ENCODE data around the gene GRIN2A.

The GRIN2A gene

GRCh38 chr16:10205688-10206087 lies 23.5 kb upstream of the GRIN2A start:
- Histone ChIP-seq H3K4me1 (no peaks in the 10 kb centered on the region), H3K27me3 (ENCODE audit: low read depth) (no peaks in the 10 kb centered on the region), H3K36me3 (replicated peaks) (no peaks in the 10 kb centered on the region), H3K4me3 (no peak overlapping the region), H3K9me3 (no peaks in the 10 kb centered on the region)
- no peak for DNase-seq (ENCODE audit: low spot score in 2 of 2)
- in situ Hi-C loops (cut with MboI; ENCODE audit: low sequenced_read_pairs), result no loop called here

- in situ Hi-C loops (cut with MboI; ENCODE audit: low sequenced_read_pairs), result no loop called here
- Histone ChIP-seq H3K4me3 (no peak overlapping the region), H3K36me3 (replicated peaks) (no peaks in the 10 kb centered on the region), H3K9me3 (no peaks in the 10 kb centered on the region), H3K4me1 (no peaks in the 10 kb centered on the region), H3K27me3 (ENCODE audit: low read depth) (no peaks in the 10 kb centered on the region; the same call in 1 of the 2 replicates)
- DNase-seq (ENCODE audit: low spot score in 2 of 2), result peak in 1 of 2 experiments; percentile 20
These were observed 20.4 kb upstream of the GRIN2A start for GRCh38 chr16:10202649-10203048.

- H3K36me3 ChIP-seq (replicated peaks), result no peaks in the 10 kb centered on the region
- in situ Hi-C loops (cut with MboI; ENCODE audit: low sequenced_read_pairs), result no loop called here
- no peaks in the 10 kb centered on the region for H3K9me3 ChIP-seq
- no peak for DNase-seq (ENCODE audit: low spot score in 2 of 2)
- H3K27me3 ChIP-seq (ENCODE audit: low read depth), result no peaks in the 10 kb centered on the region; the same call in 1 of the 2 replicates
- H3K4me1 ChIP-seq, result no peaks in the 10 kb centered on the region
- no peak overlapping the region for H3K4me3 ChIP-seq
These were observed 18.7 kb upstream of the GRIN2A start for GRCh38 chr16:10200637-10201586.

DNA sequence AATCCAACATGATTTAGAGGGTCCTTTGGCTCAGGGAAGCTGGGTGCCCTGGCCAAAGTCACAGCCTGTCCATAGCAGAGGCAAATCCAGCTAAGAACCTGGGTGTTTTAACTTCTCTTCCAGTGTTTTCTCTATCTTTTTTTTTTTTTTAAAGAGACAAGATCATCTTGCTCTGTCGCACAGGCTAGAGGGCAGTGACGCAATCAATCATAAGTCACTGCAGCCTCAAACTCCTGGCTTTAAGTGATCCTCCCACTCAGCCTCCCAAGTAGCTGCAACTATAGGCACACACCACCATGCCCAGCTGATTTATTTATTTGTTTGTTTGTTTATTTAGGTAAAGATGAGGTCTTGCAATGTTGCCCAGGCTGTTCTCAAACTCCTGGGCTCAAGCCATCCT lies 14.8 kb upstream of the GRIN2A start:
- H3K27me3 ChIP-seq (ENCODE audit: low read depth), result no peaks in the 10 kb centered on the region; the same call in 1 of the 2 replicates
- no peaks in the 10 kb centered on the region for H3K4me1 ChIP-seq
- no peak for DNase-seq (ENCODE audit: low spot score in 2 of 2)
- no peak overlapping the region for H3K4me3 ChIP-seq
- in situ Hi-C loops (cut with MboI; ENCODE audit: low sequenced_read_pairs), result no loop called here
- no peaks in the 10 kb centered on the region for H3K9me3 ChIP-seq
- no peaks in the 10 kb centered on the region for H3K36me3 ChIP-seq (replicated peaks)

DNA sequence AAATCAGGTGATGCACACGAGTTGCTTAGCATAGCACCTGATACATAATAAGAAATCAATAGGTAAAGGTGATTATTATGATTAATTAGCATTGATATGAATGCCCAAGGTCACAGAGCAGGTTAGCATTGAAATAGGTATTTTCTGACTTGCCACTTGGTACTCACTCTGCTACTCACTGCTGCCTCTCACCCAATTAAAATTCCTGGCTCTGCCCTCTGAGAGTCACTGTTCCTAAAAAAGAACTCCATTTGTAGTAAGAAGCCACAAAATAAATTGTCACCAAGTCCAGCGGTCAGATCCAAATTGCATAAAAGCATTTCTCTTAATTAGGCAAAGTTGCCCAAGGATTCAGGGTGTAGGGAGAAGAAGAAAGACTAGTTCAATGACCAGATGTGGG lies 8.9 kb upstream of the GRIN2A start:
- H3K4me3 ChIP-seq, result no peak overlapping the region
- no peaks in the 10 kb centered on the region for H3K9me3 ChIP-seq
- no peaks in the 10 kb centered on the region for H3K36me3 ChIP-seq (replicated peaks)
- in situ Hi-C loops (cut with MboI; ENCODE audit: low sequenced_read_pairs), result no loop called here
- no peak for DNase-seq (ENCODE audit: low spot score in 2 of 2)
- no peaks in the 10 kb centered on the region for H3K27me3 ChIP-seq (ENCODE audit: low read depth)
- H3K4me1 ChIP-seq, result no peaks in the 10 kb centered on the region

GRCh38 chr16:10189861-10190390 lies 7.7 kb upstream of the GRIN2A start:
- no peaks in the 10 kb centered on the region for H3K4me1 ChIP-seq
- in situ Hi-C loops (cut with MboI; ENCODE audit: low sequenced_read_pairs), result loop anchor here (10.0 kb wide), 2 partner anchors 935 to 1045 kb away; no protein-coding TSS in a partner anchor
- no peak overlapping the region for H3K4me3 ChIP-seq
- H3K9me3 ChIP-seq, result no peaks in the 10 kb centered on the region
- H3K27me3 ChIP-seq (ENCODE audit: low read depth), result no peaks in the 10 kb centered on the region
- no peak for DNase-seq (ENCODE audit: low spot score in 2 of 2)
- H3K36me3 ChIP-seq (replicated peaks), result no peaks in the 10 kb centered on the region

DNA sequence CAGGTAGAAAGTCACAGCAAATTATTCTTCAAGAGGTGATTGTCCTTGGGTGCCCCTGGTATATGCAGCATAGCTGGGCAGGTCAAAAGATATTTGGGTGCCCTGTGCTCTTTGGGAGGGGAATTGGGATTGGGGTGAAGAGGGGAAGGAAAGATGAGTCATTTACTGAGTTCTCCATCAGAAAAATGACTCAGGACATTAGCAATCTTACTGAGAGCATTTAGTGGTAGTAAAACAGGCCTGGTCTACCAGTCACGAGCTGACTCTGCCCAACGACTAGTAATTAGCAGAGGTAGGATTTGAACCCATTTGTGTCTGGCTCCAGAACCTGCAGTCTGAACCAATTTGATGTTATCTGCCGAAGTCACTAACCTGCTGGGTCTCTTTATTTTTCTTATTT lies 6.0 kb upstream of the GRIN2A start:
- no peak overlapping the region for H3K4me3 ChIP-seq
- H3K4me1 ChIP-seq, result no peaks in the 10 kb centered on the region
- no peaks in the 10 kb centered on the region for H3K9me3 ChIP-seq
- H3K27me3 ChIP-seq (ENCODE audit: low read depth), result peaks cover 6% of the 10 kb centered on the region
- in situ Hi-C loops (cut with MboI; ENCODE audit: low sequenced_read_pairs), result loop anchor here (10.0 kb wide), 2 partner anchors 933 to 1043 kb away; no protein-coding TSS in a partner anchor
- DNase-seq (ENCODE audit: low spot score in 2 of 2), result no peak
- no peaks in the 10 kb centered on the region for H3K36me3 ChIP-seq (replicated peaks)

DNA sequence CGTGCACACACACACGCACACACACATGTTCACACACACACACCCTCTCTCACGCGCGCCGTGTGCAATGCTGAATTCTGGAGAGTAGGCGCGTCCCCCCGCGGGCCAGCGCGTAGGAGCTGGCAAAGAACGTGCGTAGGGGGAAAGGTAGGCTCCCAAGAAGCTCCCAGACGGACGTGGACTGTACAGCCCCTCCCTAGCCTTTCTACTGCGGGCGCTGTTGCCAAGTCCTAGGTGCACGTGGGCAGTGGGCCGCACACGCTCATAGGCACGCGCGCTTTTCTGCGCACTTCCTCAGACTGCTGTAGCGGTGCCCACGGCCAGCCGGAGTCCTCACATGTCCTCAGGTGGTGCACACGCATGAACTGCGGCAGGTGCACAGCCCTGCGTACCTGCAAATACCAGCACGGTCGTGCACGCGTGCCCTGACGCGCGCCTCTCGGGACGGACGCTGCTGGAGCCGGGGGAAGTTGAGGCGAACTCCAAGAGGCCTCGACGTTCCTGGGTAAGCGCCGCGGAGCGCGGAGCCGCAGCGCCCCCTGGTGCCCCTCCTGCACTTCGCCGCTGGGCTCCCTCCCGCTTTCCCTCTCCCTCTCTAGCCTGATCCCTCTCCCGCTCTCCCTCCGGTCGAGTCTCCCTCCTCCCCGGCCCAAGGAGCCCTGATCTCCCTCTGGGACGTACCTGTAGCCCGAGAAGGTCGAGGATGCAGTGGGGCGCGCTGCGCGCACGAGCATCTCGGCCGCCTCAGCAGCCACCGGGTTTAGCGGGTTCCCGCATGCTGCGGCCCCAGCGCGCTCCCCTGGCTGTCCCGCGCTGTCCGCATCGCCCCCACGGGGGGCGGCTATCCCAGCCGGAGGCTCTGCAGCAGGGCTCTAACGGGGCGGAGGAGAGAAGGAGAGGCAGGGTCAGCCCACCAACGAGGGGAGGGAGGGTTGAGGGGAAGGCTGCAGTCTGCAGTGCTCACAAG lies 749 bp downstream of the GRIN2A start:
- Histone ChIP-seq H3K36me3 (replicated peaks) (no peaks in the 10 kb centered on the region), H3K27me3 (ENCODE audit: low read depth) (peaks cover 15% of the 10 kb centered on the region), H3K4me1 (no peaks in the 10 kb centered on the region), H3K4me3 (no peak overlapping the region), H3K9me3 (no peaks in the 10 kb centered on the region)
- DNase-seq (ENCODE audit: low spot score in 2 of 2), result peak; percentile 44 to 67
- in situ Hi-C loops (cut with MboI; ENCODE audit: low sequenced_read_pairs), result loop anchor here (10.0 kb wide), 2 partner anchors 927 to 1037 kb away; no protein-coding TSS in a partner anchor

- in situ Hi-C loops (cut with MboI; ENCODE audit: low sequenced_read_pairs), result loop anchor here (10.0 kb wide), 2 partner anchors 926 to 1036 kb away; no protein-coding TSS in a partner anchor
- Histone ChIP-seq H3K36me3 (replicated peaks) (no peaks in the 10 kb centered on the region), H3K9me3 (no peaks in the 10 kb centered on the region), H3K27me3 (ENCODE audit: low read depth) (peaks cover 15% of the 10 kb centered on the region), H3K4me1 (no peaks in the 10 kb centered on the region), H3K4me3 (no peak overlapping the region)
- peak; percentile 3 to 77 for DNase-seq (ENCODE audit: low spot score in 2 of 2)
These were observed 1.5 kb downstream of the GRIN2A start for GRCh38 chr16:10180771-10181163.

- in situ Hi-C loops (cut with MboI; ENCODE audit: low sequenced_read_pairs), result loop anchor here (10.0 kb wide), 2 partner anchors 925 to 1035 kb away; no protein-coding TSS in a partner anchor
- no peaks in the 10 kb centered on the region for H3K9me3 ChIP-seq
- H3K4me3 ChIP-seq, result no peak overlapping the region
- H3K27me3 ChIP-seq (ENCODE audit: low read depth), result peaks cover 15% of the 10 kb centered on the region
- no peaks in the 10 kb centered on the region for H3K36me3 ChIP-seq (replicated peaks)
- no peaks in the 10 kb centered on the region for H3K4me1 ChIP-seq
- no peak for DNase-seq (ENCODE audit: low spot score in 2 of 2)
These were observed 2.0 kb downstream of the GRIN2A start for GRCh38 chr16:10180042-10180770.

DNA sequence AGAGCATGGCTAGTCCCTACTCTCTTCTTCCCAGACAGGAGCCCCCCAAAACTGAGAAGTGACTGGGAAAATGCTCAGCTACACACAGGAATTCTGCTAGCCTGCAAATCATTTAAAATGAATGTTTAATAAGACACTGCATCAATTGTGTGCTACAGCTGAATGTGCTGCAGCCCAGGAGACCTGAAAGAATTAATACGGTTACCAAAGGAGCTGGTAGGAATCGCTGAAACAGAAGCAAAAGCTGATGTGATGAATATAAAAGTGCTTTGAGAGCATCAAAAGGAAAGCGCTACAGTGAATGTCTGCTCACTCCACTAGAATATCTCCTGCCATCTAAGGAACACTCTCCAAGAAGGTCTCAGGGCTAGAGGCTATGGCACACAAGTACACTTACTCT lies 3.7 kb downstream of the GRIN2A start:
- Histone ChIP-seq H3K9me3 (no peaks in the 10 kb centered on the region), H3K4me1 (no peaks in the 10 kb centered on the region), H3K27me3 (ENCODE audit: low read depth) (peaks cover 12% of the 10 kb centered on the region), H3K4me3 (no peak overlapping the region), H3K36me3 (replicated peaks) (no peaks in the 10 kb centered on the region)
- in situ Hi-C loops (cut with MboI; ENCODE audit: low sequenced_read_pairs), result no loop called here
- no peak for DNase-seq (ENCODE audit: low spot score in 2 of 2)

GRCh38 chr16:10178080-10178479 lies 4.1 kb downstream of the GRIN2A start:
- in situ Hi-C loops (cut with MboI; ENCODE audit: low sequenced_read_pairs), result no loop called here
- H3K9me3 ChIP-seq, result no peaks in the 10 kb centered on the region

More at GRCh38 chr16:10178080-10178479, 4.1 kb downstream of the GRIN2A start:
- Histone ChIP-seq H3K36me3 (replicated peaks) (no peaks in the 10 kb centered on the region), H3K27me3 (ENCODE audit: low read depth) (peaks cover 8% of the 10 kb centered on the region), H3K4me1 (no peaks in the 10 kb centered on the region), H3K4me3 (no peak overlapping the region)
- DNase-seq (ENCODE audit: low spot score in 2 of 2), result no peak
